Stimulated activated CD4-positive, alpha-beta T cell treated with anti-CD3 and anti-CD28 coated beads, Interleukin-15, amount 100 ng/mL, for 1 hour (primary cell): Measurements from ENCODE around the gene ZNF57.
"Not testable (repeated sequence)": the region's sequence is repeated elsewhere in the genome, so short reads cannot be mapped to it uniquely, and the experiment has no call there.

Experiments
- DNase-seq, 2 donors: peaks; one replicate each; pipeline ENCODE4 v3.0.0-alpha.2; 2020; ENCODE audit warnings: low read depth in 1 of 2, low spot score in 1 of 2

The ZNF57 gene

GRCh38 chr19:2896694-2897093 lies 4.0 kb upstream of the ZNF57 start:
- DNase-seq, result no peak

- no peak for DNase-seq
Observed at GRCh38 chr19:2902590-2903218, 2.0 kb downstream of the ZNF57 start.

DNA sequence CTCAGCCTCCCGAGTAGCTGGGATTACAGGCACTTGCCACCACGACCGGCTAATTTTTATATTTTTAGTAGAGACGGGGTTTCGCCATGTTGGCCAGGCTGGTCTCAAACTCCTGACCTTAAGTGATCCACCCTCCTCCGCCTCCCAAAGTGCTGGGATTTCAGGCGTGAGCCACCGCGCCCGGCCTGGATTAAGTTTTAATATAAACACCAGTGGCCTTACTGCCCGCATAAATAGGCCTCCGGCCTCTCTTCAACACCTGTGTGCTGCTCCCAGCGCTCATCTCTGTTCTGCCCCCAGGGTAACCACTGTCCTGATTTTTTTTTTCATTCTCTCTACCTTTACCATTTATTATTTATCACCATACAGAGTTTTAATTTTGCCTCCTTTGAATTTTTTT lies 2.6 kb downstream of the ZNF57 start:
- DNase-seq, result not testable (repeated sequence)

GRCh38 chr19:2905918-2906519 lies 5.3 kb downstream of the ZNF57 start:
- DNase-seq, result no peak

GRCh38 chr19:2906631-2907195 lies 6.0 kb downstream of the ZNF57 start:
- no peak for DNase-seq

DNA sequence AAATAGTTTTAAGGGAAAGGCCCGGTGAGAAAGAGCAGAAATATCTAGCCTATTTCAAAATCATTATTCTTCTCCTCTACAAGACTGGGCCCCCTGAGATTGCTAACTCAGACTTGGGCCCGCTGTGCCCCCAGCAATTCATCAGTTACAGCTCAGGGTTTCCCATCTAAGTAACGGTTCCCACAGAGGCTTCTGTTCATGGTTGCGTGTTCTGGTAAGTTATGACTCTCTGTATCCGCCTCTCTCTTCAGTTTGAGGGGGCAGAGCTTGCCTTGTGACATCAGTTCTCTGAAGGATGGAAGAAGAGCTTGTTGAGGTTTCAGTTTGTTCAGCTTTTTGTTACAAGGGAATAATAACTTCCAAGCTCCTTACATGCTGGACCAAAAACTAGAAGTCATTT lies 11.6 kb downstream of the ZNF57 start:
- DNase-seq, result no peak

GRCh38 chr19:2917275-2918184 lies 16.8 kb downstream of the ZNF57 start:
- DNase-seq, result no peak

DNA sequence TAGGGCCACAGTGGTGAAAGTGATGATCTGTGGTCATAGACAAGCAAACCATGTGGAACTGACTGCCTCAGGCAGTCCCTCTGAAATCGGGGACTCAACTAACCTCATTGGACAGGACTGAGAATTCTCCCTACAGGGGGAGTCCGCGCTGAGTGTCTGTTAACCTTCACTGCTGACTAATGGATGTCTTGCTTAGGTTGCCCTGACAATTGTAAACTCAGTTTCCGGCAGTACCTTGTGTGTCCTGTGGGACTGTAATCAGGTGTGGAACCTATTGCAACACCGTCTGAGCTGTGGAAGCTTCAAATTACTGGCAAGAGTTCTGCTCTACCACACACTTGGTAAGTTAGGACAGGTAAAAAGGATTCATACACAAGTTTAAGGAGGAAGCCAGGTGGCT lies 22.3 kb downstream of the ZNF57 start:
- no peak for DNase-seq

GRCh38 chr19:2923510-2923909 lies 22.8 kb downstream of the ZNF57 start:
- no peak for DNase-seq

DNA sequence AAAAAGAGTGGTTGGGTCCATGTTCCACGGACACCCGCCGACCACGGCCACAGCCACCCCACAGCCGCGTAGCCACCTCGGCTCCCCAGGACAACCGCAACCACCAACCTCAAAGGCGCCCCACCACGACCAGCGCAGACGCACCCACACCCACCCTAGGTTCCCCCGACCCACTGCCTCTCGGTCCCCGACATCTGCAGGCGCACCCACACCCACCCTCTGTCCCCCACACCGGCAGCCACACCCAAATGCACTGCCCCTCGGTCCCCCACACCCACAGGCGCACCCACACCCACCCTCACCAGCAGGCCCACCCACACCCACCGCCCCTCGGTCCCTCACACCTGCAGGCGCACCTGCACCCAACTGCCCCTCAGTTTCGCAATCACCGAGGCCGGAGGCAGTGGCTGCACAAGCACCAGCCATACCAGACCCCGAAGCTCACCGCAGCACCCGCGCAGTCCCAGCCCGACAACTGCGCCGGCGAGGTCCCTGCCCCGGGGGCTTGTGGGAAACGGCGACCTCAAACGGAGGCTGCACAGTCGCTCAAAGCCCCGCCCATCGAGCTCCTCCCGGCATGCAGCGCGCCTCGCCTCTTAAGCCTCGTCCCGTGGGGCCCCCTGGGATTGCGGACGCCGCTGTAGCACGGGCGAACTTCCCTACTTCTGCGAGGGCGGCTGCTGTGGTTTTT lies 25.8 kb downstream of the ZNF57 start:
- no peak for DNase-seq

- no peak for DNase-seq
Observed at GRCh38 chr19:2927032-2927430, 26.3 kb downstream of the ZNF57 start.

DNA sequence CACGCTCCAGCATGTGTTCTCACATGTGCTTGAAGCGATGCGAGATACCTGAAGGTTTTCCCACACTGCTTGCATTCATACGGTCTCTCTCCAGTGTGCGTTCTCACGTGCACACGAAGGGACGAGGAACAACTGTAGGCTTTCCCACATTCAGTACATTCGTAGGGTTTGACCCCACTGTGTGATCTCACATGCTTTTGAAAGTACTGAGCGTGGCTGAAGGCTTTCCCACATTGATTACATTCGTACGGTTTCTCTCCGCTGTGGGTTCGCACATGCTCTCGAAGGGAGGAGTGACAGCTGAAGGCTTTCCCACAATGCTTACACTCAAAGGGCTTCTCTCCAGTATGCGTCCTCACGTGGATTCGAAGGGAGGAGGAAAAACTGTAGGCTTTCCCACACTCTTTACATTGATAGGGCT lies 32.8 kb downstream of the ZNF57 start:
- DNase-seq, result no peak

DNA sequence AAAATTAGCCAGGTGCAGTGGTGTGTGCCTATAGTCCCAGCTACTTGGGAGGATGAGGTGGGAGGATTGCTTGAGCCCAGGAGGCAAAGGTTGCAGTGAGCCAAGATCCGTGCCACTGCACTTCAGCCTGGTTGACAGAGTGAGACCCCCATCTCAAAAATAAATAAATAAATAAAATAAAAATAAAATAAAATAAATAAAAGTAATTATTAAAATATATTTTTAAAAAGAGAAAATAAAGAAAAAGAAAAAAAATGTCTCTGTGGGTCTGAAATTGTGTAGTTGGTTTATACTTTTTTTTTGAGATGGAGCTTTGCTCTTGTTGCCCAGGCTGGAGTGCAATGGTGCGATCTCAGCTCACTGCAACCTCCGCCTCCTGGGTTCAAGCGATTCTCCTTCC lies 35.1 kb downstream of the ZNF57 start:
- DNase-seq, result not testable (repeated sequence)

DNA sequence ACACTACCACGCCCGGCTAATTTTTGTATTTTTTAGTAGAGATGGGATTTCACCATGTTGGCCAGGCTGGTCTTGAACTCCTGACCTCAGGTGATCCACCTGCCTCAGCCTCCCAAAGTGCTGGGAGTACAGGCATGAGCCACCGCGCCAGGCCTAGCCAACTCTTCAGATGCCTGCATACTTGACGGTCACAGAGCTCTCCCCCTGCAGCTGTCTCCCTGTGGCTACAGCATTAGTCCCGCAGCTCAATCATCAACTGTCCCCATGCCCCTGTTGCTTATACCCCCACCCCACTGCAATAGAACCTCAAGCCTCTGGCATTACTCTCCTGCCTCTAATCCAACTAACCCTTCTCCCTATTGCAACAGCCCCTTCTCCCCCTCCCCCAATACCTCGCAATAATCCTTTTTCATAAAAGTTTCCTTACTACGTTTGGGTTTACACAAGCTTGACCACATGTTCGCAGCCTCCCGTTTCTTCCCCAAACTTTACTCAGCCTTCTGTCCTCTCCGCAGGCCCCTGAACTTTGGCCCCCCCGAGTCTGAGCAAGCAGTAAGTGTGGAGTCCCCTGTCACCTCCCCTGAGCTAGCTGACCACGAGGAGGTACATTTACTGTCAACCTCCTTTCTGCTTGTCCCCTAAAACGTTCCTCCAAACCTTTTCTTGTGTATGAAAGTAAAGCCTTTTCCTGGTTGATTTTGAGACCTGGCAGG lies 42.4 kb downstream of the ZNF57 start:
- no peak for DNase-seq

DNA sequence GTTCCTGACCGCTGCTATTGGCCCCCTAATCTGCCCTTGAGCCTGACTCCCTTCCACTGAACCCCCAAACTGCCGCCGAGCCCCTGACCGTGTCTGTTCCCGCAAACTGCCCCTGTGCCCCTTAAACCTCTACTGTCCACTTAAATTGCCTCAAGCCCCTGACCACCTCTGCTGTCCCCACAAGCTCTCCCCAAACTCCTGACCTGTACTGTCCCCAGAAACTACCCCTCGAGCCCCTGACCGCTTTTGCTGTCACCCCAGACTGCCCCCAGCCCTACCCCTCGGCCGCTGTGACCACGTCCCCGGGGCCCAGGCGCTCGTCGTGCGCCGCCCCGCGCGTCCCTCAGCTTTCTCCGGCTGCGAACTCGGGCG lies 43.7 kb downstream of the ZNF57 start:
- no peak for DNase-seq

- DNase-seq, result peak; percentile 96 to 97
Observed at GRCh38 chr19:2944775-2945574, 44.2 kb downstream of the ZNF57 start, which contains the start of gene ZNF77. TSS of gene ZNF77 (minus strand) at chr19:2944971. CDS start at chr19:2944840, 131 bp downstream.

- DNase-seq, result no peak
Observed at GRCh38 chr19:2945575-2946184, 45.0 kb downstream of the ZNF57 start.

DNA sequence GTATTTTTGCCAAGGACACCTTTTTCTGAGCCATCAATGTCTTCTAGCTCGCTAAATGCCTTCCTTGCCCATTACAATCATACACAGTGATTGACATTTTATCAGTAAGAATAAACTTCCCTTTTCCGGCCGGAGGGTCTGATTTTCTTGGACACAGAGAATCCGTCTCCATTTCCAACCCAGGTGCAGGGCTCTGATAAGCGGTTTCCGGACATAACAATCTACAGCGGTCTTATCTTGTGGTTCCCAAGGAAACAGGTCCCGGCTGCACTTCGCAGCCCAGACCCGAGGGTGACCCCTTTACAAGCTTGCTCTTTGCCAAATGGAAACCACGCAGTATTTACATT lies 49.2 kb downstream of the ZNF57 start:
- DNase-seq, result peak in 1 of 2 donors; percentile 6
